22Rv1 (cell line): ENCODE results near the gene MEG3.

Experiments
- CTCF ChIP-seq: fragments of 450-650 bp; IDR thresholded peaks from 2 replicates; pipeline ENCODE4 v1.5.1; 2017; ENCODE audit warnings: mild to moderate bottlenecking
- ZFX ChIP-seq: fragments of 450-650 bp; IDR thresholded peaks from 2 replicates; pipeline ENCODE4 v1.6.1; 2017; ENCODE audit warnings: antibody characterized with exemption, borderline replicate concordance

- TF ChIP-seq CTCF = no peak
- no peak for TF ChIP-seq ZFX
These were observed 78.6 kb downstream of the MEG3 start for GRCh38 chr14:100904307-100905087.
